GM18907 (cell line): ENCODE results near the gene CCZ1.
"Not testable (repeated sequence)": the region's sequence is repeated elsewhere in the genome, so short reads cannot be mapped to it uniquely, and the experiment has no call there.

Experiments
- ATAC-seq: cut with Tn5 transposase; IDR thresholded peaks from one replicate; pipeline ENCODE4 v1.9.1; 2021; ENCODE audit warnings: mild to moderate bottlenecking, moderate library complexity; ENCODE audit not compliant: unreplicated experiment

The CCZ1 gene

DNA sequence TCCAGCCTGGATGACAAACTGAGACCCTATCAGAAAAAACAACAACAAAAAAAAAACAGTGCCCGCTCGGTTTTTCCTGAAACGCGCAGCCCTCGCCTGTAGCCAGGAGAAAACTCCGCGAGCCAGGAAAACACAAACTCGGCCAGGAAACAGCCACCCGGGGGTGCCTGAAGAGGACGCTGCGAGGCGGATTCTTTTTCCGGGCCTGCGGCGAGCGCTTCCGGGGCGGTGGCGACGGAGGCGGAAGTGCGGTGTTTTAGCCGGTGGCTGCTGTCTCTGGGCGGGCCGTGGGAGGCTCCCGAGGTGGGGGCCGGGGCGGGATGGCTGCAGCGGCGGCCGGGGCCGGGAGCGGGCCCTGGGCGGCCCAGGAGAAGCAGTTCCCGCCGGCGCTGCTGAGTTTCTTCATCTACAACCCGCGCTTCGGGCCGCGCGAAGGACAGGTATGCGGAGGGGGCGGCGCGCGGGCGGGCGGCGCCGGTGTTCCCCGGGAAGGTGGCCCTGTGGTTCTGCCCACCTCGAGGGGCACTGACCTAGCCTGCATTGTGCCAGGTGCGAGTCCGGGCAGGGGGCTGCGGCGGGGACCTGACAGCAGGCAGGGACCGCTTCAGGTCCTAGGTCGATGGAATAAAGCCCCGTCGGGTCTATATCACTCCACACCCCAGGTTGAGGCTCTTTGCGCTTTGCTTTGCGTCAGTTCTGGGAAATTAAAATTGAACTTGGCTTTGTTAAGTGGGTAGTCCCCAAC, at the start of gene CCZ1:
Gene CCZ1 (plus strand): TSS at position 254 of the 745 bp plus-strand sequence. CDS start 67 bp downstream, at position 321.
- peak; percentile 82 for ATAC-seq

DNA sequence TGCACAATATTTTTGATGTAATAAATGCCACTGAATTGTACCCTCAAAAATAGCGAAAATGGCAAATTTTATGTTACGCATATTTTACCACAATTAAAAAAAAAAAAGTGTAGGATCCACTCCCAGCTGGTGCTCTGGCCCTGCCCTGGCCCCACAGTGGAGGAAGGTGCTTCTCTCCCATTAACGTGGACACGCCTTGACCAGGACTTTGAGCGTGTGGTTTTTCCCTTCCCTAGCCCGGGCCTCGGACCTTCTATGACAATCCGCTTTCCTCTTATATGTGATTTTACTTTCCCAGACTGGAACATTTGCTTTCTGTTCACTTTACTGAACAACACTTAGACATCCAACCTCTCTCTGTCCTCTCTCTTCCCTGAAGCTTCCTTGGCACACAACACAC, 47.6 kb upstream of the CCZ1 start:
- ATAC-seq, result no peak

- ATAC-seq, result no peak
Observed at GRCh38 chr7:5854738-5855137, 43.8 kb upstream of the CCZ1 start.

- ATAC-seq, result not testable (repeated sequence)
Observed at GRCh38 chr7:5857041-5857575, 41.4 kb upstream of the CCZ1 start.

DNA sequence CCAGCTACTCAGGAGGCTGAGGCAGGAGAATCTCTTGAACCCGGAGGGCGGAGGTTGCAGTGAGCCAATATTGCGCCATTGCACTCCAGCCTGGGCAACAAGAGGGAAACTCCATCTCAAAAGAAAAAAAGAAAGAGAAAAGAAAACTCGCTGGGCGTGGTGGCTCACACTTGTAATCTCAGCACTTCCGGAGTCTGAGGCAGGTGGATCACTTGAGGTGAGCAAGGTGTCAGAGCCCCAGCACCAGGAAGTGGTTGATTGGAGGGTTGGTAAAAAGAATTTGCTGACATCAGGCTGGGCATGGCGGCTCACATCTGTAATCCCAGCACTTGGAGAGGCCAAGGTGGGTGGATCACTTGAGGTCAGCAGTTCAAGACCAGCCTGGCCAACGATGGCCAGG, 40.0 kb upstream of the CCZ1 start:
- not testable (repeated sequence) for ATAC-seq

DNA sequence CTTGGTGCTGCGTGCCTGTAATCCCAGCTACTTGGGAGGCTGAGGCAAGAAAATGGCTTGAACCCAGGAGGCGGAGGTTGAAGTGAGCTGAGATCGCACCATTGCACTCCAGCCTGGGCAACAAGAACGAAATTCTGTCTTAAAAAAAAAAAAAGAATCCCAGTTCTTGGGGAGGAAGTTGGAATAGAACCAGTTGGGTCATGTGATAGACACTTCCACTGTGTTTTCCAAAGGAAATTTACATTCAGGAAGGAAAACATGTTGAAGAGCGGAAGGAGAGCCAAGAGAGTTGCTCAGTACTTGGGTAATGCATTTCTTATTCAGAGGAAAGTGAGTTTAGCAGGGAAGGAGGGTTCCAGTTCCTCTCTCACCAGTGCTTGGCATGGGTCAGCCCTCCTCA, 37.3 kb upstream of the CCZ1 start:
- not testable (repeated sequence) for ATAC-seq

DNA sequence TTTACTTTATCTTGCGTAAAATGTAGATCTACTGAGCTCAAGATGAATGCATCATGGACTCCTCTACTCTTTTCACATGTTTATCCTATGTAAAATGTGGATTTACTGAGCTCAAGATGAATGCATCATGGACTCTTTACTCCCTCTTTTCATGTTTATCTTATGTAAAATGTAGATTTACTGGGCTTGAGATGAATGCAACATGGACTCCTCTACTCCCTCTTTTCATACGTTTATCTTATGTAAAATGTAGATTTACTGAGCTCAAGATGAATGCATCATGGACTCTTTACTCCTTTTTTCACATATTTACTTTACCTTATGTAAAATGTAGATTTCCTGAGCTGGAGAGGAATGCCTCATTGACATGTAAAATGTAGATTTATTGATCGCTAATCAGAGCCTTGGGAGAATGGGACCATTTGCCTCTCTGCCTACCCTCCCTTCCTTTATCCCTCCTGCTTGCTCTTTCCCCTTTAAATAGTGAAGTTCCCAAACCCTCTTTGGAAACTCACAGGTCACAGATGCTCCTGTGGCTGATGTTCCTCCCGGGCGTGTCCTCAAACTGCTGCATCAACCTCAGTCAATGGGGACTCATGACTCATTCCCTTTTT, 35.7 kb upstream of the CCZ1 start:
- ATAC-seq, result not testable (repeated sequence)

GRCh38 chr7:5865279-5865931, 33.1 kb upstream of the CCZ1 start:
- ATAC-seq, result not testable (repeated sequence)

DNA sequence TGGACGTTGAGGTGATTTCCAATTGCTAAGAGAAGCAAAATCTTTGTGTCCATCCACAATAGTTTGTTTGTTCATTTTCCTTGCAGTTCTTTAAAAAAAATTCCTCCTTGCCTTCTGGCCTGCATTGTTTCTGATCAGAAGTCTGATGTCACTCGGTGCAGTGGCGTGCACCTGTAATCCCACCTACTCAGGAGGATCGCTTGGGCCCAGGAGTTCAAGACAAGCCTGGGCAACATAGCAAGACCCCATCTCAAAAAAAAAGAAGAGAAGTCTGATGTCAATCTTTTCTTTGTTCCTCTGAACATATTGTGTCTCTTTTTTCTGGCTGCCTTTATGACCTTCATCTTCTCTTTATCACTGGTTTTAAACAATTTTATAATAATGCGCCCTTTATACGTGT, 31.5 kb upstream of the CCZ1 start:
- ATAC-seq, result no peak

DNA sequence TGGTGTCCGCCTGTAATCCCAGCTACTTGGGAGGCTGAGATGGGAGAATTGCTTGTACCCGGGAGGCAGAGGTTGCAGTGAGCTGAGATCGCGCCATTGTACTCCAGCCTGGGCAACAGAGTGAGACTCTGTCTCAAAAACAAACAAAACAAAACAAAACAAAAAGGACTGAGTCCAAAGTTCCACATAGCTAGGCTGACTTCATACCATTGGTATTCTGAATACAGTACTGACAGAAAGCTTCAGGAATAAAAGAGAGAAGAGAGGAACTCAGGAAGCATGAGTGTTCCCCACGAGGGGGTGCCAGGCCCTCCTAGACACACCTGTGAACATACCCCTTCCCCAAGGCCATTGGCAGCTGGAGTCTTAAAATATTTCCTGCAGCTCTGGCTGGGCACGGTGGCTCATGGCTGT, 29.6 kb upstream of the CCZ1 start:
- ATAC-seq, result not testable (repeated sequence)

DNA sequence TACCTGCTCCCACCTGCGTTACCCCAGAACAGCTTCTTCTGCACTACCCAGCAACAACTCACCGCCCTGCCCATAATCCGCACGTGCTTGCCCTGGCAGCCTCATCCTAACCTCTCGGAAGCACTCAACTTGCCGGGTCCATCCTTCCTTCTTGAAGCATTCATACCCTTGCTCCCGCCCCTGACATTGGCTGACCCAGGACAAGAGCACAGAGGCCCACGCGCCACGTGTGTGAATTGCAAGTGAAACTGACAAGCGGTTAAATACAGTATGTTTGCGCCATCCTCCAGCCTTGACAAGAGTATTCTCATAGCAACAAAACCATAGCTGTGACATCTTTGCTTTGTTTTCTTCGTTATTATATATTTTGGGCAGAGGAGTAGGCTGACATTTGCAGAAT, 28.8 kb upstream of the CCZ1 start:
- no peak for ATAC-seq

GRCh38 chr7:5870311-5870710, 28.2 kb upstream of the CCZ1 start:
- no peak for ATAC-seq

- no peak for ATAC-seq
Observed at GRCh38 chr7:5872326-5872725, 26.2 kb upstream of the CCZ1 start.

- not testable (repeated sequence) for ATAC-seq
Observed at GRCh38 chr7:5879591-5879990, 18.9 kb upstream of the CCZ1 start.

DNA sequence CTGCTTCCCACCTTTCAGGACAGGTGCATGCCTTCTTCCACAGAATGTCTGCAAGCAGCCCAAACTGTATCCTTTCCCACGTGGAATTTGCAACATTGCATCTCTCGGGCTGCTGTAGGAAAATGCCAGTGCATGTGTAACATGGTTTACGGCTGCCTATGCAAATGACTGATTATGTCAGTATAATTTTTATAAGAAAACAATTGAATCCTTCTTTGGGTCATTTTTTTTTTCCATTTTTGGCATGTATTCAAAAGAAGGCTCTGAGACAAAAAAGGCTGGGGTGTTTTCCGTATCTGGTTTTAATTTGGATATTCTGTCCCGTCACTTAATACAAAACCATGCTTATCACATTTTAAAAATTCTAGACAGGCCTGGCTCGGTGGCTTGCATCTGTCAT, 18.4 kb upstream of the CCZ1 start:
- ATAC-seq, result not testable (repeated sequence)

DNA sequence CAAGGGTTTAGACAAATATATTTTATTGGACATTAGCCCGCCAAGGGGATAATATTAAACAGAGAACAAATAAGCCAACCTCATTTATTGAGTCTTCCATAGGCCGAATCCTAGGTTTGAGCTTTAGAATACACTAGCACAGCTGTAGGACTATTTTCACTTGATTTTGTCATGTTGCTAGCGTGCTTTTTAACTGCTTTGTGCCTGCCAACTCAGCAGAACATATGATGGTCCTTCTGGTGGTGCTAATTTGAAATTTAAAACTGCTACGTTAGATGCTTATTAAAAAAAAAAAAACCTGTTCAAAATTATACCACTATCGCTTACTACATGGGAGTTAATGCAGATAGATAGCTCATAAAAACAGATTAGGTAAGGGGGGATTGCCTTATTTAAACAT, 14.1 kb upstream of the CCZ1 start:
- ATAC-seq, result not testable (repeated sequence)

DNA sequence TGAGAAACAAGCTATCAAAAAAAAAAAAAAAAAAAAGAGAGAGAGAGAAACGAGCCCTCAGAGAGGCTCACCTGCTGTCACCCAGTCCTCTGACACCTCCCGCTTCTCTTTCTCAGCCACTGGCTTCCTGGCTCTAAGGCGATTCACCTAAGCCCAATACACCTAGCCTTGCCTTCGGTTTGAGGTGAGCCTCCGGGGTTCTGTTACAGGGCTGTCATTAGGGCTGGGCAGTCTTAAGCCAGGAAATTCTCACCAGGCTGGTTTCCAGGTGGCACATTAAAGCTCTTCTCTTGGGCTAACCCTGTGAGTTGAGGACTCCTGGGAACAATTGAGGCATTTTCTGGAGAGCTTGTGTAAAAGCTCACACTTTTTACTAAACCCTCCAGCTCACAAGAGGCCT, 10.5 kb upstream of the CCZ1 start:
- ATAC-seq, result not testable (repeated sequence)

GRCh38 chr7:5890244-5890643, 8.3 kb upstream of the CCZ1 start:
- not testable (repeated sequence) for ATAC-seq

- ATAC-seq, result no peak
Observed at GRCh38 chr7:5892498-5892897, 6.0 kb upstream of the CCZ1 start.

GRCh38 chr7:5897369-5897919, 1.1 kb upstream of the CCZ1 start:
- not testable (repeated sequence) for ATAC-seq

GRCh38 chr7:5903002-5903401, 4.5 kb downstream of the CCZ1 start:
- not testable (repeated sequence) for ATAC-seq
